Measurements from ENCODE around the gene FBXL7.

Gene FBXL7

DNA sequence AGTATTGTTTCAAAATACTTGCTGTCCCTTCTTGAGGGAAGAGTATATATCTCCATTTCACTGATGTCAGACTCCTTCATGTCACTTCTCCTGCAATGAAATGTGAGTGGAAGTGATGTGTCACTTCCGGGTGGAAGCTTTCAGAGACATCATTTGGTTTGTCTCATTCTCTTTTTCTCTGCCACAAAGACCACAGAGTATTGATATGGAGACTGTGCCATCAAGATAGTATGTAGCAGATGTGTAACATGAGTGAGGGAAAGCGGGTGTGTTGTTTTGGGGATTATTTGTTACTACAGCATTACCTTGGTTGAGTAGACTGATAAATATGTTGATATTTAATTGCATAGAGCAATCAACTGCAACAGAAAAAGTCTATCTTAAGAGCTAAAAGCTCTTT lies 169.8 kb downstream of the FBXL7 start:
- H3K9ac ChIP-seq (ENCODE audit: low read depth, low read length, poor library complexity, severe bottlenecking), result no peak overlapping the region
- H4K20me1 ChIP-seq (ENCODE audit: insufficient read depth, low read length, poor library complexity, severe bottlenecking), result no peaks in the 10 kb centered on the region
- H3F3A ChIP-seq (ENCODE audit: low read depth), result no peaks in the 10 kb centered on the region
- H3K36me3 ChIP-seq (ENCODE audit: insufficient read depth, low read length), result no peaks in the 10 kb centered on the region
- no peaks in the 10 kb centered on the region for H3K9me3 ChIP-seq (ENCODE audit: insufficient read depth, low read depth, low read length)
- H3K4me3 ChIP-seq (ENCODE audit: low read length, poor library complexity, severe bottlenecking), result no peak overlapping the region
- H2AFZ ChIP-seq (ENCODE audit: low read length), result no peak overlapping the region
- no peaks in the 10 kb centered on the region for H3K9me2 ChIP-seq (replicated peaks; ENCODE audit: low read depth, low read length)
- no peak overlapping the region for H3K4me2 ChIP-seq (ENCODE audit: low read depth, low read length, poor library complexity, severe bottlenecking)
- H3K27me3 ChIP-seq (ENCODE audit: insufficient read depth, low read length, poor library complexity, severe bottlenecking), result no peaks in the 10 kb centered on the region
- H3K4me1 ChIP-seq (ENCODE audit: insufficient read depth, low read length, poor library complexity, severe bottlenecking), result no peaks in the 10 kb centered on the region
- H3K79me2 ChIP-seq (ENCODE audit: insufficient read depth, low read length), result no peaks in the 10 kb centered on the region
- TF ChIP-seq, protein P1, sequence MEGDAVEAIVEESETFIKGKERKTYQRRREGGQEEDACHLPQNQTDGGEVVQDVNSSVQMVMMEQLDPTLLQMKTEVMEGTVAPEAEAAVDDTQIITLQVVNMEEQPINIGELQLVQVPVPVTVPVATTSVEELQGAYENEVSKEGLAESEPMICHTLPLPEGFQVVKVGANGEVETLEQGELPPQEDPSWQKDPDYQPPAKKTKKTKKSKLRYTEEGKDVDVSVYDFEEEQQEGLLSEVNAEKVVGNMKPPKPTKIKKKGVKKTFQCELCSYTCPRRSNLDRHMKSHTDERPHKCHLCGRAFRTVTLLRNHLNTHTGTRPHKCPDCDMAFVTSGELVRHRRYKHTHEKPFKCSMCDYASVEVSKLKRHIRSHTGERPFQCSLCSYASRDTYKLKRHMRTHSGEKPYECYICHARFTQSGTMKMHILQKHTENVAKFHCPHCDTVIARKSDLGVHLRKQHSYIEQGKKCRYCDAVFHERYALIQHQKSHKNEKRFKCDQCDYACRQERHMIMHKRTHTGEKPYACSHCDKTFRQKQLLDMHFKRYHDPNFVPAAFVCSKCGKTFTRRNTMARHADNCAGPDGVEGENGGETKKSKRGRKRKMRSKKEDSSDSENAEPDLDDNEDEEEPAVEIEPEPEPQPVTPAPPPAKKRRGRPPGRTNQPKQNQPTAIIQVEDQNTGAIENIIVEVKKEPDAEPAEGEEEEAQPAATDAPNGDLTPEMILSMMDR (conservative IDR thresholded peaks at IDR 0.05; ENCODE audit: low read length), result no peak
- no peak for TF ChIP-seq EZH2phosphoT487 (IDR thresholded peaks at IDR 0.05; ENCODE audit: borderline replicate concordance)

DNA sequence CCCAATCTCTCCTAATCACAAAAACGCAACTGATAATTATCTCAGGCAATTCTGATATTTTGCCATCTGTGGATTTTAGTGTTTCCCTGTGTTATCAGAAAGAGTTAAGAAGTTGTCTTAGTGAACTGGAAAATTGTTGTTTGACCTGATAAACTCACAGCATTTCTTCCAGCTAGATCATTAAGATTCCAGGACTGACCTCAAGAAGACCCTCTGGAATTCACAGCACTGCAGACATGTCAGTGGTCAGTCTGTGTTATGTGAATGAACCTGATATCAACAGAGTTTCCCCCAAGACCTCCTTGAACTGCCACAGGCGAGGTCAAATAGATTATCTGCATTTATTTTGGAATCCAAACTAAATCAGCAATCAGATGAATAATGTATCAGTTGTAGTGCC lies 174.7 kb downstream of the FBXL7 start:
- Histone ChIP-seq H4K20me1 (ENCODE audit: insufficient read depth, low read length, poor library complexity, severe bottlenecking) (no peaks in the 10 kb centered on the region), H3K4me3 (ENCODE audit: low read length, poor library complexity, severe bottlenecking) (no peak overlapping the region), H3K27me3 (ENCODE audit: insufficient read depth, low read length, poor library complexity, severe bottlenecking) (no peaks in the 10 kb centered on the region), H3K4me2 (ENCODE audit: low read depth, low read length, poor library complexity, severe bottlenecking) (no peak overlapping the region), H3K36me3 (ENCODE audit: insufficient read depth, low read length) (no peaks in the 10 kb centered on the region), H3K4me1 (ENCODE audit: insufficient read depth, low read length, poor library complexity, severe bottlenecking) (no peaks in the 10 kb centered on the region), H3K9me2 (replicated peaks; ENCODE audit: low read depth, low read length) (no peaks in the 10 kb centered on the region), H3K9me3 (ENCODE audit: insufficient read depth, low read depth, low read length) (no peaks in the 10 kb centered on the region), H2AFZ (ENCODE audit: low read length) (no peak overlapping the region), H3K79me2 (ENCODE audit: insufficient read depth, low read length) (no peaks in the 10 kb centered on the region), H3F3A (ENCODE audit: low read depth) (no peaks in the 10 kb centered on the region), H3K9ac (ENCODE audit: low read depth, low read length, poor library complexity, severe bottlenecking) (no peak overlapping the region)
- TF ChIP-seq, protein P1 (conservative IDR thresholded peaks at IDR 0.05; ENCODE audit: low read length), result no peak
- TF ChIP-seq EZH2phosphoT487 (IDR thresholded peaks at IDR 0.05; ENCODE audit: borderline replicate concordance), result no peak

DNA sequence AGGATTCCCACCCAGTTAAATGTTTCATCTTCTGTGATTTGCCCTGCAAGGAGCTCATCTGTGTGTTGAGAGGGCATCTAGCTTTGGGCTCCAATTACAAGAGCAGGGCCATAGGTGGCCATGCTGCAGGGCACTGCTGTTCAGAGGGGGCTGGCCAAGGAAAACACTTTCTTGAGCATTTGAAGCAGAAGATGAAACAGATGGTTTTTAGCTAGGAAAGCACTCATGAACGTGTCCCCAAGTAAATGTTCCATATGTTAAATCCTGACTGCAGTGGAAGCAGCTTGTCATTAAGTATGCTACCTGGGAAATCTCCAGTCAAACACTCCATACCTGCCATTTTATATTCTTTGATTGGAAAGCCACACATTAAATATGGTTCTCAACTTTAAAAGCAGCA lies 176.6 kb downstream of the FBXL7 start:
- no peaks in the 10 kb centered on the region for H4K20me1 ChIP-seq (ENCODE audit: insufficient read depth, low read length, poor library complexity, severe bottlenecking)
- H3K4me3 ChIP-seq (ENCODE audit: low read length, poor library complexity, severe bottlenecking), result no peak overlapping the region
- no peaks in the 10 kb centered on the region for H3F3A ChIP-seq (ENCODE audit: low read depth)
- no peaks in the 10 kb centered on the region for H3K4me1 ChIP-seq (ENCODE audit: insufficient read depth, low read length, poor library complexity, severe bottlenecking)
- H3K9ac ChIP-seq (ENCODE audit: low read depth, low read length, poor library complexity, severe bottlenecking), result no peak overlapping the region
- H3K36me3 ChIP-seq (ENCODE audit: insufficient read depth, low read length), result no peaks in the 10 kb centered on the region
- no peak overlapping the region for H3K4me2 ChIP-seq (ENCODE audit: low read depth, low read length, poor library complexity, severe bottlenecking)
- no peaks in the 10 kb centered on the region for H3K27me3 ChIP-seq (ENCODE audit: insufficient read depth, low read length, poor library complexity, severe bottlenecking)
- H2AFZ ChIP-seq (ENCODE audit: low read length), result no peak overlapping the region
- no peaks in the 10 kb centered on the region for H3K9me3 ChIP-seq (ENCODE audit: insufficient read depth, low read depth, low read length)
- no peaks in the 10 kb centered on the region for H3K79me2 ChIP-seq (ENCODE audit: insufficient read depth, low read length)
- TF ChIP-seq, protein P1 (conservative IDR thresholded peaks at IDR 0.05; ENCODE audit: low read length), result no peak
- TF ChIP-seq EZH2phosphoT487 (IDR thresholded peaks at IDR 0.05; ENCODE audit: borderline replicate concordance), result no peak
- no peaks in the 10 kb centered on the region for H3K9me2 ChIP-seq (replicated peaks; ENCODE audit: low read depth, low read length)
